Activated T-helper 2 cell treated with anti-CD3 and anti-CD28 coated beads, Interferon-gamma antibody, Interleukin-2, Interleukin-4, amounts not matched to agents 10 μg/mL and 5 μg/mL and 100 μg/mL, durations not matched to agents 14 hours and 24 hours and 36 hours (primary cell): Measurements from ENCODE around the gene FAM240B. TPM values are rescaled to one million over a fixed set of nuclear protein-coding genes. Genes with fewer than 3 reads are reported as not detected.
A peak's percentile ranks its signal among the peaks of the same experiment; 100 is the strongest.

Experiments used
- DNase-seq: peaks from one replicate; pipeline ENCODE4 v3.0.0; 2021; ENCODE audit warnings: low spot score
- H3K27ac Mint-ChIP-seq: one replicate; pipeline ENCODE4 v1.8.0; 2021; ENCODE audit warnings: mixed read lengths
- H3K27me3 Mint-ChIP-seq: one replicate; pipeline ENCODE4 v1.8.0; 2021; ENCODE audit warnings: low read depth, mixed read lengths
- H3K36me3 Mint-ChIP-seq: one replicate; pipeline ENCODE4 v1.8.0; 2021; ENCODE audit warnings: low read depth, mixed read lengths
- H3K4me1 Mint-ChIP-seq: one replicate; pipeline ENCODE4 v1.8.0; 2021; ENCODE audit warnings: low read depth, mixed read lengths
- H3K4me3 Mint-ChIP-seq: one replicate; pipeline ENCODE4 v1.8.0; 2021; ENCODE audit warnings: low read depth, mild to moderate bottlenecking, moderate library complexity, mixed read lengths
- H3K9me3 Mint-ChIP-seq: one replicate; pipeline ENCODE4 v1.8.0; 2021; ENCODE audit warnings: mixed read lengths
- intact Hi-C: fragments of 100-400 bp; cut with micrococcal nuclease; formaldehyde crosslinking; loops from one replicate; pipeline ENCODE4 v1.15.1; 2023
- total RNA-seq: library from RNA; stranded (reverse); gene quantifications from 2 replicates; pipeline ENCODE4 v1.2.3, GENCODE V29; 2022

FAM240B gene
- total RNA-seq, 1 donor from 2014 or later, result not detected

DNA sequence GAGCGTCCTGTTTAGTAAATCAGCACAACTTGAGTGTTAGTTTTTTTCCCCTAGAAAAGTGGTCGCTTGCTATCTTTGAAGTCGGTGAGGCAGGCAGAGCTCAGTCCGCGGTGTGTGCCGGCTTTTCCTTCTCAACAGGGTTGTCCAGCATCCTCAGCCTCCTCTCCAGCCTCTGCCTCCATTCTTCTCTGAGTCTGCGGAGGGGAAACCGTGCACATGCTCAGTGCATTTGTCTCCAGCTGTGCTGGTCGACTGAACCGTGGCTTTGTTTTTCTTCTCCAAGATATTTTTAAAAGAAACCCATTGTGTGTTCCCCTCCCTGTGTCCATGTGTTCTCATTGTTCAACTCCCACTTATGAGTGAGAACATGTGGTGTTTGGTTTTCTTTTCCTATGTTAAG is 25.3 kb downstream of the FAM240B start:
- no peaks in the 10 kb centered on the region for H3K36me3 Mint-ChIP-seq
- intact Hi-C loops, result no loop called here
- peaks cover 3% of the 10 kb centered on the region for H3K4me1 Mint-ChIP-seq
- DNase-seq, result no peak
- no peak overlapping the region for H3K27ac Mint-ChIP-seq
- no peaks in the 10 kb centered on the region for H3K27me3 Mint-ChIP-seq
- H3K4me3 Mint-ChIP-seq, result no peak overlapping the region
- no peaks in the 10 kb centered on the region for H3K9me3 Mint-ChIP-seq

DNA sequence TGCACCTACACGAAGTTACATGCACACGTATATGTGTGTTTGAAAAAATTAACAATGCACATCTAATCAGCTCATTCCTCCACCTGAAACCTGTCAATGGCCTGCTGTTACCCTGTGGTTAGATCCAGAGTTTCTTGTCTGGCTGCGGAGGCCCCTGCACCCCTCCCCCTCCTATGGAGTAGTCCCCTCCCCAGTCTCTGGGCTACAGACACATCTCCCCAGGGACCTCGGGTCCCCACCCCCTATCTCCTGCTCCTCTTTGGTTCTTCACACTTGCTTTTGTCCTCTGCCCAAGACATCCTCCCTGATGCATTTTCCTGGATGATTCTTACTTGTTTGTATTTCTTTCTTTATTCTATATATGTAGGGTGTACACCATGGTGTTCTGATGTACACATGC is 27.2 kb downstream of the FAM240B start:
- Mint-ChIP-seq H3K27ac (no peak overlapping the region), H3K9me3 (no peaks in the 10 kb centered on the region), H3K27me3 (no peaks in the 10 kb centered on the region), H3K4me1 (peaks cover 3% of the 10 kb centered on the region), H3K4me3 (no peak overlapping the region), H3K36me3 (no peaks in the 10 kb centered on the region)
- intact Hi-C loops, result no loop called here
- DNase-seq, result no peak

DNA sequence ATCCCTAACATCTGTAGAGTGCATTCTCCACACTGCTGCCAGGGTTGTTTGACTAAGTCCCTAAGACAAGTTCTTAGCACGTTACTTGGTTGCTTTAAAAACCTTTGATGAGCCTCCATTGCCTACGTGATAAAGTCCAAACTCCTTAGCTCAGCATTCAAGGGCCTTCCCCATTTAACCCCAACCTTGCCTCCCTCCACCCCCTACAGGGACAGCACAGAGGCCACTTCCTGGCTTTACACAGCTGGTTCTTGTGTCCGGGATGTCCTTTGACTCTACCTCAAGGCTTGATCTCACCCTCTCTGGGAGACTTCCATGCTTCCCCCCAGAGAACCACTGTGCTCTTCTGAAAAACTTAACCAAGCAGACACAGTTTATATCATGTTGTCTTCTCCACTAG is 29.4 kb downstream of the FAM240B start:
- no peaks in the 10 kb centered on the region for H3K36me3 Mint-ChIP-seq
- H3K9me3 Mint-ChIP-seq, result no peaks in the 10 kb centered on the region
- no peak overlapping the region for H3K27ac Mint-ChIP-seq
- H3K4me3 Mint-ChIP-seq, result no peak overlapping the region
- no peaks in the 10 kb centered on the region for H3K27me3 Mint-ChIP-seq
- peaks cover 6% of the 10 kb centered on the region for H3K4me1 Mint-ChIP-seq
- intact Hi-C loops, result no loop called here
- no peak for DNase-seq

DNA sequence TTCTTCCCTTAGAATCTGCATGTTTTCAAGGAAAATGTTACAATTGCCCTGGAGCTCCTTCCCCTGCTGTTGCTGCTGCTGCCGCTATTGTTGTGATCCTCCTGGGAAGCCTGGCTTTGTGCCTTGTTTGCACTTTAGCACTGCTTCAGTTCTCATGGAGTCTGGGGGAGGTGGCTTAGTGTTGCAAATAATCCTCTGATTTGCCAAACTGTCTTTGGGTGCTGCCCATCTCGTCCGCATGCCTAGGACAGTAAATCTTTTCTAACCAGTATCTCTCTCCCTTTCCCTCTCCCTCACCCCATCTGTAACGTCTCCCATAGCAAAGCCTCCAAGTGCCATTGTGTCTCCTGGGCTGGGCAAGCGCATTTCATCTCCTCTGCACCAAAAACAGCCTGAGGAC is 30.3 kb downstream of the FAM240B start:
- H3K4me3 Mint-ChIP-seq, result no peak overlapping the region
- H3K36me3 Mint-ChIP-seq, result no peaks in the 10 kb centered on the region
- no peaks in the 10 kb centered on the region for H3K27me3 Mint-ChIP-seq
- H3K9me3 Mint-ChIP-seq, result no peaks in the 10 kb centered on the region
- DNase-seq, result no peak
- intact Hi-C loops, result no loop called here
- peaks cover 6% of the 10 kb centered on the region for H3K4me1 Mint-ChIP-seq
- H3K27ac Mint-ChIP-seq, result no peak overlapping the region

DNA sequence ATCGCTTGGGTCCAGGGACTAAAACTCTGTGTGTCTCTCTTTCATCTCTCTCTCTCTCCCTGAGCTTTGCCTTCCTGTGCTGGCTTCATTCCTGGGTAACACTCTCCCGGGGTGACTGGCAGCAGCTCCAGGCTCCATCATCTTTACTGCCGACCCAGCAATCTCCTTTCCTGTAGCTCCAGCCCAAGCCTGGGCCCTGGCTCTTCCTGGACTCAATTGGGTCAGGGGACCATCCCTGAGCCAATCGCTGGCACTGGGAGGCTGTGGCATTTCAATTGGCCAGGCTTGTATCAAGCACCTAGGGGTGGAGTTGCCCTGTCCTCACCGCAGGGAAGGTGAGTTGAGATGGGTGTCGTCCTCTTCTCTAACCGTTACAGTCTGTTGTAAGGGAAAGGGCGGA is 31.9 kb downstream of the FAM240B start:
- no peaks in the 10 kb centered on the region for H3K27me3 Mint-ChIP-seq
- no peaks in the 10 kb centered on the region for H3K9me3 Mint-ChIP-seq
- peaks cover 6% of the 10 kb centered on the region for H3K4me1 Mint-ChIP-seq
- intact Hi-C loops, result no loop called here
- no peaks in the 10 kb centered on the region for H3K36me3 Mint-ChIP-seq
- H3K4me3 Mint-ChIP-seq, result no peak overlapping the region
- H3K27ac Mint-ChIP-seq, result no peak overlapping the region
- no peak for DNase-seq

DNA sequence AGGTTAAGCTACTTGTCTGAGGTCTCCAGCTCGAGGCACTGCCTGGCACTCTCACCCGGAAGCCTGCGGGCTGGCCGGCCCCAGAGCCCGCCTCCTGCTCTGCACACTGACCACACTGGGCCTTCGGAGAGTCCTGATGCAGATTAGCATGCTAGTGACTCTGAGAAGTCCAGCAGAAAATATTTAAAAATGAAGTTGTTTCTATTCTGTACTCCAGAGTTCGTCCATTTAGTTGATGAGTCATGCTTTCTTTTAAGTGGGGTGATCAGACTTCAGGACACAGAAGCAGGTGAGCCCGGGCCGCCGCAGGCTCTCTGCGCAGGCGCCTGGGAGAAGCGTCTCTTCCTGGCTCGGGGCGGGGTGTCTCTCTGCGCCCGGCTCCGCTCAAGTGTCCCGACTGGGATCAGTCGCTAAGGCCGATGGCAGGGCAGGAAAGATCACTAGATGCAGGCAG is 32.5 kb downstream of the FAM240B start:
- Mint-ChIP-seq H3K9me3 (no peaks in the 10 kb centered on the region), H3K36me3 (no peaks in the 10 kb centered on the region), H3K4me3 (no peak overlapping the region), H3K4me1 (peaks cover 6% of the 10 kb centered on the region), H3K27me3 (no peaks in the 10 kb centered on the region), H3K27ac (no peak overlapping the region)
- intact Hi-C loops, result no loop called here
- DNase-seq, result peak; percentile 11

DNA sequence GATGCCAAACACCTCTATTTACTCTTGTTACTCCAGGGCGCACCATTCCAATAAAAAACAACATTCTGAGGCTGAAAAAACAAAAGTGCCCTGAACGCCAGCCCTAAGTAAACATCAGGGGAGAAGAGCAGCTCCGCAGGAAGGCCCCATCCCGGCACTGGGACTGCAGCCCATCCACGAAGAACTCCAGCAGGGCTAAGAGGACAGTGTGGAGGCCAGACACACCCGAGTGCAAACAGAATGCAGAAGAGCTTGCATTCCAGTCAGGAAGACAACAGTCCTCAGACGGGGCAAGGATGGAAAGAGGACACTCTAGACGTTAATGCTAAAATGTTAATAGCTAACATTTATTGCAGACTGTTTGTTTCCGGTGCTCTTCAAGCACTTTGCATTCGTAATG is 33.0 kb downstream of the FAM240B start:
- intact Hi-C loops, result no loop called here
- Mint-ChIP-seq H3K27me3 (no peaks in the 10 kb centered on the region), H3K36me3 (no peaks in the 10 kb centered on the region), H3K4me3 (no peak overlapping the region), H3K9me3 (no peaks in the 10 kb centered on the region), H3K27ac (no peak overlapping the region), H3K4me1 (peaks cover 9% of the 10 kb centered on the region)
- DNase-seq, result no peak

DNA sequence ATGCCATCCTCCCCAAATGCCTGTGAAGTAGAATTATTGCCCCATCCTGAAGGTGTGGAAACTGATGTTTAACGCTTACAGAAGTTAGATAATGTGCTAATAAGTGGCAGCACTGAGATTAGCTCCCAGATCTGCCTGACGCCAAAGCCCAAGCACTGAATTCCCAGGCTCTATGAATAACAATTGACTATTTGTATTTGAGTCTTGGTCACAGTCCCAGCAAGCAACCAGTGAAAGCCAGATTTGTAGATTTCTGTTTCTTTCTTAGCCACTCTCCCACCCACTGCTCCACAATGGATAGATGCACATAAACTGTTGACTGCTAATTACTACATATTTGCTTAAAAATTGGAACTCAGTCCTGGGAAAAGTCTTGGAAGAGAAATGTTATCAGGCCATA is 34.4 kb downstream of the FAM240B start:
- no peak overlapping the region for H3K27ac Mint-ChIP-seq
- no peaks in the 10 kb centered on the region for H3K9me3 Mint-ChIP-seq
- no peak overlapping the region for H3K4me3 Mint-ChIP-seq
- no peak for DNase-seq
- H3K27me3 Mint-ChIP-seq, result no peaks in the 10 kb centered on the region
- intact Hi-C loops, result no loop called here
- H3K36me3 Mint-ChIP-seq, result no peaks in the 10 kb centered on the region
- H3K4me1 Mint-ChIP-seq, result peaks cover 11% of the 10 kb centered on the region

DNA sequence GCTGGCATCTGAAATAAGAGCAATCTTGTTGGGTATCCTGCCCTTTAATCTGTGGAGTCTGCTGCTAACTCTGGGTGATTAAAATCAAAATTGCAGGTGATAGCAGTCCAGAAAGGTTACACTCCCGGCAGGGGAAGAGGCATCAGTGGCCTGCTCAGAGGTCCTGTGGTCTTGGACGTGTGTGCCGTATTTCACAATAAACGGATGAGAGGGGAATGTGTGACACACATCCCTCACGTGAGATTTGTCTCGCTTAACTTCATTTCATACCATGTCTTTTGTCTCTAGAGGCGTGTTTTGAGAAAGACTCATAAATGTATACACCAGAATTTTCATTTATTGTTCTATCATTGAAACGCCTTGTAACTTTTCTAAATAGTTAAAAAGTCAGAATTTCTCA is 36.6 kb downstream of the FAM240B start:
- intact Hi-C loops, result no loop called here
- H3K4me1 Mint-ChIP-seq, result peaks cover 8% of the 10 kb centered on the region
- no peaks in the 10 kb centered on the region for H3K36me3 Mint-ChIP-seq
- no peak overlapping the region for H3K27ac Mint-ChIP-seq
- no peak overlapping the region for H3K4me3 Mint-ChIP-seq
- H3K27me3 Mint-ChIP-seq, result no peaks in the 10 kb centered on the region
- no peaks in the 10 kb centered on the region for H3K9me3 Mint-ChIP-seq
- DNase-seq, result no peak

DNA sequence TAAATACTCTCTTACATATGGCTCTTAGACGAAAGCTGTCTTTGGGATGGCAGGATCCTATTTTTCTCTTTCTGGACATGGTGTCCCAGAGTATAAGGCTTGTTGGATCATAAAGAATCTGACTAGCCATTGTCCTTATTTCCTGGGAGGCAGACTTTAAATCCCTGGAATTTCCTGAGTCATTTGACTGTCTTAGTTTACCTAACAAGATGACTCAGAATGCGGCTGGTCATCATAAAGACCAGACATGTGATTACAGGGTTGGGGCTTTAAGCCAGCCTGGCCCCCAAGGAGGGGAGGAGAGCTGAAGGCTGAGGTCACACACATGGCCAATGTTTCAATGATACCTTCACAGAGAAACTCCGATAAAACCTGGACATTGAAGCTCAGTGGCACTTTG is 37.2 kb downstream of the FAM240B start:
- H3K36me3 Mint-ChIP-seq, result no peaks in the 10 kb centered on the region
- no peak overlapping the region for H3K27ac Mint-ChIP-seq

DNA sequence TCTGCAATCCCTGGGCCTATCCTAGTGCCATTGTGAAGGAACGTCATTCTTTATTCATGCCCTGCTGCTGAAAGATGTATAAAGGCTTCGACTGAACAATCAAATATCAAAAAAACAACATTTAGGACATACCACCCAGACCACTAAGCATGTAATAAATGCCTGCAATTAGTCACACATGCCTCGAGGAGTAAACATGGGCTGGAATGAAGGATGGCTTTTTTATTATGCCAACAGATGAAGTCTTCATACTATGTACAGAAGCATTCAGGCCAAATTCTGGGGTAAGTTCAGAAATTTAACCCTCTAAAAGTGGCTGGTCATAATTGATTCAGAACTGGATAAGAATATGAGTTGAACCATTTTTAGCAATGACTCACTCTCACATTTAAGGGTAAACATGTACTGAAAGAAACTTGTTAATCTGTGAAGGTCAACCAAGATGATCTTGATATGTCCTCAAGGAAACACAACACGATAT is 38.1 kb downstream of the FAM240B start:
- Mint-ChIP-seq H3K4me1 (peaks cover 5% of the 10 kb centered on the region), H3K4me3 (no peak overlapping the region), H3K27me3 (peaks cover 3% of the 10 kb centered on the region), H3K9me3 (no peaks in the 10 kb centered on the region), H3K27ac (no peak overlapping the region), H3K36me3 (no peaks in the 10 kb centered on the region)
- intact Hi-C loops, result no loop called here
- DNase-seq, result no peak

More for the DNA sequence above, 37.2 kb downstream of the FAM240B start:
- intact Hi-C loops, result no loop called here
- peaks cover under 1% of the 10 kb centered on the region for H3K27me3 Mint-ChIP-seq
- no peak overlapping the region for H3K4me3 Mint-ChIP-seq
- DNase-seq, result no peak
- no peaks in the 10 kb centered on the region for H3K9me3 Mint-ChIP-seq
- H3K4me1 Mint-ChIP-seq, result peaks cover 8% of the 10 kb centered on the region

DNA sequence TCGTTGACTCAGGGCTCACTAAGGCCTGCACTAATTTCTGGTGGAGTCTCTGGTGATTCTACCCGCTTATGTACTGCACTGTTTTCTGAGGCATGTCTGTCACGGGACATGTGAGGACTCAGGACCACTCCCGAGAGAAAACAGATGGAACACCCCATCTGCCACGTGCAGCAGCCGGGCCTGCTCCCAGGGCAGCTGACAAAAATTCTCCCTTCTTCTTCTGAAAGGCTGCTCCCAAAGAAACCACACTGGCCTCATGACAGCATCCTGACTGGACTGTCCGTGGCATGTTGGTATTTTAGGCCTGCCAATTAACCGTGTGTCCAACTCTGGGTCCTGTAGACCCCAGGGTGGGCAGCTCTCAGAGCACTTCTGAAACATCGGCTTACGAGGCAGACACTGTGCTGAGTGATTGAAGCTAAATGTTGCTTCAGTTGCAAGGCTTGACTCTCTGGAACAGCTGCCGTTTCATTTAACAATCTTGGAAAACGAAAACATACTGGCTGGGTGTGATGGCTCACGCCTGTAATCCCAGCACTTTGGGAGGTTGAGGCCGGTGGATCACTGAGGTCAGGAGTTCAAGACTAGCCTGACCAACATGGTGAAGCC is 39.0 kb downstream of the FAM240B start:
- Mint-ChIP-seq H3K4me1 (peaks cover 5% of the 10 kb centered on the region), H3K36me3 (no peaks in the 10 kb centered on the region), H3K4me3 (no peak overlapping the region), H3K9me3 (no peaks in the 10 kb centered on the region), H3K27me3 (peaks cover 3% of the 10 kb centered on the region), H3K27ac (no peak overlapping the region)
- DNase-seq, result no peak
- intact Hi-C loops, result no loop called here

DNA sequence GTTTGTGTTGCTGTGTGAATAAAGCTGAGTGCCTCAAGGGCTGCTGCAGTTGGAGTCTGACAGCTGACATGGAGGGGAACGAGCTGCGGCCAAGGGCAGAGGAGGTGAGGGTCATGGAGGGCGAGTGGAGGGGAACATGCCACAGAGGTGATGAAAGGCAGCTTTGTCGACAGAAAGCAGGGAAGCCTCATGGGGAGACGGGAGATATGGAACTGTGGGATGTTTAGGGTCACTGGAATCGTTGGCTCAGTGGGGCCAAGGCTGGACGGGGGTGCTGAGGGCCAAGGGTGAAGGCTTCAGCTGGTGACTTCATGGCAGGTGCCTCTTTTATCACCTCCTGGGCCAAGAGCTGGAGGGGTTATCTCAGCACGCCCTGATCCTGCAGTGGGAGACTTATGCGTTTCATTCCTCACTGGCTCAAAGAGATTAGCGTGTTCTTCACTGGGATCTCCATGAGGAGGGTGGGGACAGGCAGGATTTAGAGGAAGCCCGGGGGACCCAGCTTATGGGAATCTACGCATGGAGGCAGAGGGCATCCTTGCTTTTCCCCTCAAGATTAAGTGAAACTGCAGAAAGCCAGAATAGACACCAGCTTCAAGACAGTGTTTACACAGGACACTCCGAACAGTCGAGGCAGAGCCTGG is 42.2 kb downstream of the FAM240B start:
- H3K4me1 Mint-ChIP-seq, result peaks cover 5% of the 10 kb centered on the region
- no peak overlapping the region for H3K27ac Mint-ChIP-seq
- no peak for DNase-seq
- H3K36me3 Mint-ChIP-seq, result no peaks in the 10 kb centered on the region
- intact Hi-C loops, result no loop called here
- no peaks in the 10 kb centered on the region for H3K9me3 Mint-ChIP-seq
- H3K27me3 Mint-ChIP-seq, result peaks cover 5% of the 10 kb centered on the region
- no peak overlapping the region for H3K4me3 Mint-ChIP-seq
